Measurements from ENCODE around the gene HECW1.
"Not testable (repeated sequence)": the region's sequence is repeated elsewhere in the genome, so short reads cannot be mapped to it uniquely, and the experiment has no call there.

Gene HECW1

GRCh38 chr7:43481902-43482678 is 369.6 kb downstream of the HECW1 start:
- DNase-seq, result no peak

DNA sequence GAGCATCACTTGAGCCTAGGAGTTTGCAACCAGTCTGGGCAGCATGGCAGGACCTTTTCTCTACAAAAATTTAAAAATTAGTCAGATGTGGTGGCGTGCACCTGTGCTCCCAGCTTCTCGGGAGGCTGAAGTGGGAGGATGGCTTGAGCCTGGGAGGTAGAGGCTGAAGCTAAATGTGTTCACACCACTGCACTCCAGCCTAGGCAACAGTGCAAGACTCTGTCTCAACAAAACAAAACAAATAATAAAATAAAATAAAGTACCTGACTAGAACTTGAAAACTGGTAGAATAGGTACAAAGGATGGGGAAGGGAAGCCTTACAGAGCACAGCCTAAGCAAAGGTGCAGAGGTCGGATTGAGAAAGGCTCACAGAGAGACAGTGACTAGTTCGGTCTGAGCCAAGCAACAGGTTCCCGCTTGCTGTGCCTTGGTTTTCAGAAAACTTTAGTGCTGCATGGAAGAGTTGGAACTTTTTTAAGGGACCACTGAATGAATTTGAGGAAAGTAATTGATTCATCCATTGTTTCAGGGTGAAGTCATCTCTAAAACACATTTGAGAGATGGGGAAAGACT is 370.3 kb downstream of the HECW1 start:
- no peak for DNase-seq

GRCh38 chr7:43484678-43485395 is 372.4 kb downstream of the HECW1 start:
- DNase-seq, result no peak

DNA sequence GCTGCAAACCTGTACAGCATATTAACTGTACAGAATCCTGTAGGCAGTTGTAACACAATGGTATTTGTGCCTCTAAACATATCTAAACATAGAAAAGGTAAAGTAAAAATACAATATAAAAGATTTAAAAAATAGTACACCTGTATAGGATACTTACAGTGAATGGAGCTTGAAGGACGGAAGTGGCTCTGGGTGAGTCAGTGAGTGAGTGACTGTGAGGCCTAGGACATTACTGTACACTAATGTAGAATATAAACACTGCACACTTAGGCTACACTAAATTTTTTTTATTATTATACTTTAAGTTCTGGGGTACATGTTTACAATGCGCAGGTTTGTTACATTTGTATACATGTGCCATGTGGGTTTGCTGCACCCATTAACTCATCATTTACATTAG is 373.1 kb downstream of the HECW1 start:
- DNase-seq, result no peak

GRCh38 chr7:43486008-43486407 is 373.6 kb downstream of the HECW1 start:
- not testable (repeated sequence) for DNase-seq

DNA sequence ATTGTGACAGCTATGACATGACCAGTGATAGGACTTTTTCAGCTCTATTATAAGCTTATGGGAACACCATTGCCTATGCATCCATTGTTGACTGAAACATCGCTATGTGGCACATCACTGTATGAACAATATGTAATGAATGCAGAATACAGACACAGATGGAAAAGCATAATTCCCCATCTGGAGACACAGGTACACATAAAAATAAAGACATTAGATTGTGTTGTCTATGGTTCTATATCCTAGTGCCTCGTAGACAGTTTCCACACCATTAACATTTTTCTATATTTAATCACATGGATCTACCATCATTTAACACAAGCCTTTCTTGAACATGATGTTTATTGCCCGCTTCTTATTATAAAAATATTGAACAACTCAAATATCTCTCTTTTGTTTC is 374.2 kb downstream of the HECW1 start:
- no peak for DNase-seq

- no peak for DNase-seq
Observed at GRCh38 chr7:43487731-43488073, 375.3 kb downstream of the HECW1 start.

DNA sequence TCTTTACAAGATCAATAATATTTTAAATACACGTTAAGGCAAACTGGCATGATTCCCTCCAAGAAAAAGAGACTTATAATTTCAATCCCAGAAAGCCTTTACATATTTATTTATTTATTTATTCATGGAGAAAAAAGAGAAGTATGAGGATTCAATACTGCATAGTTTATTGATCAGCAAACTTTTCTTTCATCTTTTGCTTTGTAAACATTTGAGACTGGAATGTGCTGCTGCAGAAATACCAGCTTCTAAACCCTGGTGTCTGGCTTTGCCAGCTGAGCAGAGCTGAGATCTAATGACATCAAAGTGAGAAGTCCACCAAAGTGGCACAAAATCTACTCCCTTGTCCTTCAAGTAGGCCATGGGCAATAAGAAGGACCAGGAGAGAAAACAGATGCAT is 376.8 kb downstream of the HECW1 start:
- no peak for DNase-seq

DNA sequence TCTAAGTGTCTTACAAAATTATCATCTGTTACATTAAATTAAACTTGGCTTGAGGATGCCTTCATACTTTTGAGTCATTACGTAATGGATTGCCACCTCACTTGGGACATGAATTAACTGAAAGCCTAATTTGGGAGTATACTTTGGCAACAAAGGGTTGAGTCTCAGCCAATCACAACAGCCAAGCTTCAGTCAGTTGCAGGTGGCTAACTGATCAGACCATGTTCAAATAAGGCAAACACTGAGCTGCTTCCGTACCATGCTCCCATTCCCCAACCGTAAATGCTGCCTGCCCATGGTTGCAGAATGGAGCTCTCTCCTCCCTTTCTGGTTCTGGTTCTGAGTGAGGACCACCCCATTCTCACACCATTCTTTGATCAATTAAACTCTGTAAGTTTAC is 377.6 kb downstream of the HECW1 start:
- no peak for DNase-seq

DNA sequence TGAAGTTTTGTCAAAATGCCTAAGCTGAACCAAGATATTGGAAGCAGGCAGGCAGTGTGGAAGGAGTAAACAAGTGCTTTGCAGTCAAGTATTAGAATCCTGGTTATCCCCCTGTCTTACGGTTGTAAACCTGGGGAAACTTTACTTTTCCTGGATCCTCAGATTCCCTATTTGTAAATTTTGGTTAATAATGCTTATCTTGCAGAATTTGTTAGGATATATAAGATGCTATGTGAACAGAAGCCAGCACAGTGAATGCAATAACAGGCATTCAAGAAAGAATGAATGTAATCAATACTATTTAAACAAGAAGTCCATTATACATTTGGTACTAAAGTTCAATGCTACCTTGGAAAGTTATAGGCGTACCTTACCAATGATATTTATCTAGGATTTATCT is 378.7 kb downstream of the HECW1 start:
- DNase-seq, result no peak

DNA sequence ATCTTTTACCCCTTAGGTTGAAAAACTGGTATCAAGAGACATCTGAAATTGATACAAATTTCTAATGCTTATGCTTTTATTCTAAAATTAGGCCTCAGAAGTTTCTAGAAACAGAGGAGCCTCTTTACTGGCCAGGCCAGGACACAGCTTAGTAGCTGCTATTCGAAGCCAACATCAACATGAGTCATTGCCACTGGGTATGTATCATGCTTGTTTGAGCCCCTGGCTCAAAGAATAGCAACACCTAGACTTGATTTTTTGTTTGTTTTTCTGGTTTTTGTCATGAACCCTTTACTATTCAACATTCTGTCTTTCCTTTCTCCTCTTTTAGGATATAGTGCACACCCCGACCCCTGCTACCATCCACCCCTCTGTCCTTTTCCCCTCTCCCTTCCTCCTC is 379.5 kb downstream of the HECW1 start:
- no peak for DNase-seq

- no peak for DNase-seq
Observed at GRCh38 chr7:43492896-43493295, 380.4 kb downstream of the HECW1 start.

DNA sequence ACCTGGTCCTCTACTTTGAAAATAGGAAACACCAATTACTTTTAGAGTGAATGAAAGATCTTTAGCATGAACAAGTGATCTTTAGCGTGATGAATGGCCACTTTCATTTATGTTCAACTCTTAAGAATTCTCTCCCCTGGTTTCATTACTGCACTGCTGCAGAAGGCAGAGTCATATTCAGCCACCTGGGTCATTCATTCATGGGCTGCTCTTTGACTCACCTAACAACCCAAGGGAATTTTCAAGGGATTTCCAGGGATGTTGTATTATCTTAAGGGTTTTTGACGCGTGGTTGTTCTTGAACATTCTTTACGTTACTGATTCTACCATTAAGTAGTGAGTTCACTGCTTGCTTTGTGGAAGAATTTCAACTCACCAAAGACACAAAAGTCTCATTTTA is 383.1 kb downstream of the HECW1 start:
- no peak for DNase-seq

DNA sequence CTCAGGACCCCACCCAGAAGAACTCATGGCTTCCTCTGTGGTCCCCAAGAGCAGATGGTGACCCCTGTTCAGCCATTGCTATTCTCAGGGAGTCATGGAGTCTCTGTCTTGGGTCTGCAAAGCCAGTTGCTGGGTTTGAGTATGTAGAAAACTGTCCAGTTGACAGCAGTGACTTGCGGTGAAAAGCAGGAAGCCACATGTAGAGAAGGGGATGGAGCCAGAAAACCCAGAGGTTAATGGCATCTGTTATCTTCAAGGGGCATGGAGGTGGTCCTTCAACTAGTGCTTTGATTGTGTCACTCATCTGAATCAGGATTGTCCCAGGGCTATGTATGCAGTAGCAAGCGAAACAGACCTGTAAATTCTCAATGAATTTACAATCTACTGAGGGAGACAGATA is 384.1 kb downstream of the HECW1 start:
- no peak for DNase-seq

- DNase-seq, result no peak
Observed at GRCh38 chr7:43501870-43502269, 389.4 kb downstream of the HECW1 start.

- DNase-seq, result no peak
Observed at GRCh38 chr7:43502941-43503340, 390.5 kb downstream of the HECW1 start.

DNA sequence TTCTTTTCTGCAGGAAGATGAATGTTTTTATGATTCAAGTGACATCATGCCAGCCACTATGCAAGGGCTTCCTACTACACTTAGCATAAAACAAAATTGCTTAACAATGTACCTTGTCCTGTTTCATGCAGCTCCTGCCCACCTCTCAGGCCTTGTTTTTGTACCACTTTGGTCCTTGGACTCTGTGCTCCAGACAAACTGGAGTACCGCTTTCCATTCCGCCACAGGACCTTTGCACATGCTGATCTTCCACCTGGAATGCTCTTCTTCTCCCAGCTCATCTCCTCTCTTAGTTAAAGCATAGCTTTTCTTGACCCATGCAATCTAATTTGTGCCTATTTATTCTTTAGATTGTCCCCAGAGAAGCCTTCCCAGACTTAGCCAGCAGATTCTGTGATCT is 393.0 kb downstream of the HECW1 start:
- no peak for DNase-seq

GRCh38 chr7:43506460-43506859 is 394.0 kb downstream of the HECW1 start:
- DNase-seq, result no peak

- DNase-seq, result no peak
Observed at GRCh38 chr7:43508461-43508860, 396.0 kb downstream of the HECW1 start.

DNA sequence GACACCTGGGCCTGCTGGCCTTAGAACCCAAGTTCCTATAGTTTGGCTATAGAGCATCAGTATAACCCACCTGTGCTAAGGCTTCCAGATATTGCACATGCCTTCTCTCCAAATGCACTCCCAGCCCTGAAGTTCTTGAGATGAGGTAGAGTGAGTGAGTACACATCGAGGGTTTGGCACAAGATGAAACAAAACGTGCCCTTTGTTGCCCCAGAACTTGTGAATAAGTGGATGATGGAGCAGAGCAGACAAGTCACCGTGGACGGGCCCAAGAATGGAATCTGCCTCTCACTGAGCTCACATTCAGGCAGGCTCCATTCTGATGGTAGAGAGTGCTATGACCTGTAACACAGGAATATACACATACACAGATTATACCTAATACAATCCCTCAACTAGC is 397.5 kb downstream of the HECW1 start:
- DNase-seq, result no peak

GRCh38 chr7:43511029-43511428 is 398.6 kb downstream of the HECW1 start:
- DNase-seq, result no peak

DNA sequence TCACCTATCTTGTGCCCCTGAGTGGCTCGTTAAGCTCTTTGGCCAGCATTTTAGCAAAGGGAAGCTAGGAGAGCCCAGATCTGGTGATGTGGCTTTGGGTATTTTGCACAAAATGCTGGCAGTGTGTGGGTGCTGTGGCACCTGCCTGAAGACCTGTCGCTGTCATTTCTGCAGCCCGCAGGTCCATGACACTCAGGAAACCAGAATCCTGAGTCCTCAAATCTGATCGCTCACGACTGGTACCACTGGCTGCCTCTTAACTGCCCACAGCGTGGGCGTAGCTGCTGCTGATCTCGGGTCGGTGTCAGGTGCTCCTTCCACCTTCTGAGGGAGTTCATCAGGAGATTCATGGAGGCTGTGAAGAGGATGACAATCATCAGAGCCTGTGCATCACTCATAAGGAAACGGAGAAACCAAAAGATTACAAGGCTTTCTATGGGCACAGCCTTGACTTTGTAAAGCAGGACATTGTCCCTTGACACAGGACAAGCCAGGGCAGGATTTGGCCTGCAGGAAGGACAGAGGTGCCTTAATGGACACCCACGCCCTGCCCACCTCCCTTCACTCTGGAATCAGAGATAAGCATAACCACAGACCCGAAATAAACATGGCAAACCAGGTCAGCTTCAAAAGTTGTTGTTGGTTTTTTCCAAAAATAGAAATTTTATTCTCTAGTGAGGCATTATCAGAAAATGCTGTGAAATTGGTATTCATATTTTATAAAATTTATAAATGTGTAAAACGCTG is 399.5 kb downstream of the HECW1 start:
- DNase-seq, result no peak

DNA sequence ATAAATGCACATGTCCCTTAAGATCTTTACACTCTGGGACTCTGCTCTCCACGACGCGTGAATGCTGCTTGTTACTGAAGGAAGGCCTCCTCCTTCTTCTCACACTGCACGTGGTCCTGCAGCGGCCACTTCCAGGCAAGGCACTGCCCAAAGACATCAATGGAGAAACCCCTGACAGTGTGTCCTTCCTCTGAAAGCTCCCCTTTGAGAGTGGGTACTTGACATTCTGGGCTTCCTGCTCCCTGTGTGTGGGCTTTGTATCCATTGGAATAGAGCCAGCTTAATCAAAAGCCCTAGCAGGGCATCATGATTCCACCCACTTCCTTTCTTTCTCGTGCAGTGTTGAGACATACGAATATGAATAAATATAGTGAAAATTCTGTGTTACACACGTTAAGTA is 400.8 kb downstream of the HECW1 start:
- DNase-seq, result no peak
